Epithelial cell of esophagus (primary cell): ENCODE results near the gene DND1.
"Not testable (repeated sequence)": the region's sequence is repeated elsewhere in the genome, so short reads cannot be mapped to it uniquely, and the experiment has no call there.

Experiments used
- DNase-seq: peaks from one replicate; pipeline ENCODE4 v3.0.0; 2010; ENCODE audit warnings: low read depth
- H3K4me3 ChIP-seq: 2 replicates; pipeline ENCODE4 v1.5.1; 2011; ENCODE audit warnings: mild to moderate bottlenecking, low read length, control low read depth
- TF ChIP-seq, protein P1 (sequence below): IDR thresholded peaks from 2 replicates; pipeline ENCODE4 v1.5.1; 2011; ENCODE audit warnings: low read depth, mild to moderate bottlenecking, low read length, control low read depth, inconsistent platforms; ENCODE audit not compliant: insufficient read depth; ENCODE audit errors: missing control alignments

Gene DND1

GRCh38 chr5:140673187-140673976, at the start of gene DND1:
Gene DND1 (minus strand): TSS chr5:140673576. CDS start chr5:140673542, 34 bp downstream.
- DNase-seq: no peak
- no peak within 1 kb of the TSS for H3K4me3 ChIP-seq
- TF ChIP-seq, protein P1, sequence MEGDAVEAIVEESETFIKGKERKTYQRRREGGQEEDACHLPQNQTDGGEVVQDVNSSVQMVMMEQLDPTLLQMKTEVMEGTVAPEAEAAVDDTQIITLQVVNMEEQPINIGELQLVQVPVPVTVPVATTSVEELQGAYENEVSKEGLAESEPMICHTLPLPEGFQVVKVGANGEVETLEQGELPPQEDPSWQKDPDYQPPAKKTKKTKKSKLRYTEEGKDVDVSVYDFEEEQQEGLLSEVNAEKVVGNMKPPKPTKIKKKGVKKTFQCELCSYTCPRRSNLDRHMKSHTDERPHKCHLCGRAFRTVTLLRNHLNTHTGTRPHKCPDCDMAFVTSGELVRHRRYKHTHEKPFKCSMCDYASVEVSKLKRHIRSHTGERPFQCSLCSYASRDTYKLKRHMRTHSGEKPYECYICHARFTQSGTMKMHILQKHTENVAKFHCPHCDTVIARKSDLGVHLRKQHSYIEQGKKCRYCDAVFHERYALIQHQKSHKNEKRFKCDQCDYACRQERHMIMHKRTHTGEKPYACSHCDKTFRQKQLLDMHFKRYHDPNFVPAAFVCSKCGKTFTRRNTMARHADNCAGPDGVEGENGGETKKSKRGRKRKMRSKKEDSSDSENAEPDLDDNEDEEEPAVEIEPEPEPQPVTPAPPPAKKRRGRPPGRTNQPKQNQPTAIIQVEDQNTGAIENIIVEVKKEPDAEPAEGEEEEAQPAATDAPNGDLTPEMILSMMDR: no peak

- not testable (repeated sequence) for H3K4me3 ChIP-seq
Measured at GRCh38 chr5:140721395-140721794, 48.0 kb upstream of the DND1 start.

DNA sequence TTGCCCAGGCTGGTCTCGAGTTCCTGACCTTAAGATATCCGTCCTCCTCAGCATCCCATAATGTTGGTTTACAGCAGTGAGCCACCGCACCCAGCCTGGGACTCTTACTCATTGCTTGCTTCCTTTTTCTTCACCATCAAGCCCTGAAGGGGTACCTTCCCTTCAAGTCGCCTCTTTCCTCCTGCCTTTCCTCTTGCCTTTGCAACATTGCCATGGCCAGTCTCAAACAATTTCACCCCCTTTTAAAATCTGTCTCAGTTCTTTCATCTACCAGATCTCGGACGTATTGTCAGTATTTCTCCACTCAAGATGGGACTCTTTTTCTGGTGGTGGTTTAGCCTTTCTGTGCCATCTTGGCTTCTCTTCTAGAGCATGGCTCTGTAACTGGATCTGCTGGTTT, 47.4 kb upstream of the DND1 start:
- peak; percentile 27 for DNase-seq

More at GRCh38 chr5:140721395-140721794, 48.0 kb upstream of the DND1 start:
- not testable (repeated sequence) for DNase-seq

DNA sequence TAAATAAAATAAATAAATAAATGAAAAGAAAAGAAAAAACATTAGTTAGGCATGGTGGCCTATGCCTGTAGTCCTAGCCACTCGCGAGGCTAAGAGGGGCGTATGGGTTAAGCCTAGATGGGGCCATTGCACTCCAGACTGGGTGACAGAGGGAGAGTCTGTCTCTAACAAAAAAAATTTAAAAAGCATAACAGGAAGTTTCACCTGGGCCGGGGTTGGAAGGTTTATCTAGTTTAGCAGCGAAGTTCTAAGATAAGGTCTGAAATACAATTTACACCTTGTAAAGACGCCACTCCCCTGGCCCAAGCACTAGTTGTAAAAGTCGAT, 44.9 kb upstream of the DND1 start:
- peak overlapping the region; percentile 27 for H3K4me3 ChIP-seq
- TF ChIP-seq, protein P1: no peak
- no peak for DNase-seq

More for the DNA sequence above, 47.4 kb upstream of the DND1 start:
- H3K4me3 ChIP-seq: not testable (repeated sequence)

DNA sequence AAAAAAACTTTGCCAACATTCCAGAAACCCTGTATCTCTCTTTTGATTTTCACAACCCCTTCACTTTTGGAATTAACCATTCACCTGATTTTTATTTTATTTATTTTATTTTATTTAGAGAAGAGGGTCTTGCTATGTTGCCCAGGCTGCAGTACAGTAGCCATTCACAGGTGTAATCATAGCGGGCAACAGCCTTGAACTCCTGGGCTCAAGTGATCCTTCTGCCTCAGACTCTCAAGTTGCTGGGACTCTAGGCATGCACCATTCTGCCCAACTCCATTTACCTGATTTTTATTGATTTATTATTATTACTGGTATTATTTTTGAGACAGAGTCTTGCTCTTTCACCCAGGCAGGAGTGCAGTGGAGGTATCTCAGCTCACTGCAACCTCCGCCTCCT, 42.9 kb upstream of the DND1 start:
- not testable (repeated sequence) for DNase-seq, H3K4me3 ChIP-seq

- TF ChIP-seq, protein P1: no peak
- DNase-seq: no peak
- H3K4me3 ChIP-seq: no peak overlapping the region
Measured at GRCh38 chr5:140713562-140714094, 40.3 kb upstream of the DND1 start.

DNA sequence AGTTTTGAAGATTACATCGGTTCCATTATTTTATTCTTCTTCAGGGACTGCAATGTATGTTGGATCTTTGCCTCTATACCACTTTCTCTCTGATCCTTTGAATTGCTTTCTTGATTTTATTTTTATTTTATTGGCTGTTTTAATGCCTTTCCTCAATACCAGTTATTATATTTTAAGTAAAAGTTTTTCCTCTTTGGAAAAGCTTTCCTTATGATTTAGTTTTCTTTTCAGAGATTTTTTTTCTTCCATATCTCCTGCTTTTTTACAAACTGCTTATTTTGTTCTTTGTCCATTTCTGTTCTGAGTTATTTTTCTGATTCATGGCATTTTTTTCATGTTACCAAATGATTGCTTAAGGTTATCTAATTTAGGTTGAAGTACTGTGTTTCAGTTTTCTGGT, 38.4 kb upstream of the DND1 start:
- TF ChIP-seq, protein P1: no peak
- no peak for DNase-seq
- no peak overlapping the region for H3K4me3 ChIP-seq

DNA sequence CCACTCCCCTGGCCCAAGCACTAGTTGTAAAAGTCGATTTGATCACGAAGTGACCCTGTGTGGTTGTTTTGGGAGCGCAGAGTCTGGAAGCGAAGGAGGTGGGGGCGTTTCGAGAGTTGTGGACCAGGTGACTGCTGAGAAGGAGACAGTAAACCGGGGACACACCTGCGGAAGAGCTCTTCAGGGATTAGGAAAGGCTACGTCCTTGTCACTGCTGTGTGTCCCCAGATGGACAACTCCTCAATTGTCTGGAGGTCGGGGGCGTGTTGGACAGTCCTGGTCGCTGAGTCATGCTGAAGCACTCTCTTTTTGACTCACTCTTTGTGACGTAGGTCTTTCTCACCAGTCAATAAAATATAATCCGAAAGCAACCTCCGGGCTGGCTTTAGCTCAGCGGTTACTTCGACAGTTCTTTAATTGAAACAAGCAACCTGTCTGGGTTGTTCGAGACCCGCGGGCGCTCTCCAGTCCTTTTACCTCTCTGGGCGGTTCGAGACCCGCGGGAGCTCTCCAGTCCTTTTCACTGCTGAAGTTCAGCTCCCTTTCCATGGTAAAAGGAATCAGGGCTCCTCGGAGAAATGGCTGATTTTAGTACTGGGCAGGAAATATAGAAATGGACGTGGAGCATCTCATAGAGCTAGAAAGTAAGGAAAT, 37.6 kb upstream of the DND1 start:
- peak; percentile 97 for DNase-seq
- H3K4me3 ChIP-seq: peak overlapping the region; percentile 84
- TF ChIP-seq, protein P1: no peak

GRCh38 chr5:140708787-140709186, 35.4 kb upstream of the DND1 start:
- DNase-seq, H3K4me3 ChIP-seq: not testable (repeated sequence)
